ENCODE results near the gene AGAP1. TPM values are rescaled to one million over a fixed set of nuclear protein-coding genes. Genes with fewer than 3 reads are reported as not detected.

Gene AGAP1
- total and polyA plus RNA-seq, 2 donors (not counting 3 experiments of a cell fraction or from before 2014, with no cell fraction given), result 10.2 to 20.9 TPM

DNA sequence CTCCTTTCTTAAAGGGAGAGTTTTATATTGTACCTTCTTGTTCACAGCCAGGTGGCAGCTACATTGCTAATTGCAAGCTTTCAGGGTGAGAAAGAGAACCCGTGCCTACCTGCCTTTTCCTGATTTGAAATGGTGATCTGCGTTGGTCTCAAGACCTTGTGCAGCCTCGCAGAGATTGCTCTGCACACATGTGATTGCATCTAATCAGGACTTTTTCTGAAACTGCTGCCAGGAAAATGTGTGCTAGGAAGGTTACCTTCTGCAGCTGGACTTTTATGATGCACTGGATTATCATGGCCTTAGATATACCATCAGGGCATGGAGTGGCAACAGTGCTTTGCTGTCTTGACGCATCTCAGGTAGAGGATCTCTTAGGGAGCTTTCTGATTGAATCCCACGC lies 45.1 kb downstream of the AGAP1 start:
- no peak for TF ChIP-seq FOS (IDR thresholded peaks at IDR 0.05; ENCODE audit: borderline replicate concordance, insufficient read depth, low read length)
- no peak for TF ChIP-seq GATA2 (IDR thresholded peaks at IDR 0.05; ENCODE audit: insufficient read depth, insufficient read length, low read depth, low read length)
- TF ChIP-seq, protein P1, sequence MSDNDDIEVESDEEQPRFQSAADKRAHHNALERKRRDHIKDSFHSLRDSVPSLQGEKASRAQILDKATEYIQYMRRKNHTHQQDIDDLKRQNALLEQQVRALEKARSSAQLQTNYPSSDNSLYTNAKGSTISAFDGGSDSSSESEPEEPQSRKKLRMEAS (IDR thresholded peaks at IDR 0.05; ENCODE audit: insufficient read depth, insufficient read length), result no peak
- no peak for TF ChIP-seq POLR2AphosphoS5 (IDR thresholded peaks at IDR 0.05; ENCODE audit: insufficient read depth, low read depth, low read length)
- no peak for TF ChIP-seq MYC (IDR thresholded peaks at IDR 0.05; ENCODE audit: low read depth, low read length)
- no peak for TF ChIP-seq EZH2 (IDR thresholded peaks at IDR 0.05; ENCODE audit: borderline replicate concordance, low read depth, low read length, severe bottlenecking)
- no peak for TF ChIP-seq POLR2A (IDR thresholded peaks at IDR 0.05; ENCODE audit: low read depth, low read length)
- TF ChIP-seq JUN (IDR thresholded peaks at IDR 0.05; ENCODE audit: borderline replicate concordance, insufficient read depth, insufficient read length, low read depth), result no peak
- no peak for TF ChIP-seq CTCF (IDR thresholded peaks at IDR 0.05; ENCODE audit: extremely low read depth in 1 of 2, insufficient read depth in 1 of 2, low read depth in 1 of 2, low read length in 2 of 2)
- Histone ChIP-seq H3K36me3 (ENCODE audit: control insufficient read depth in 2 of 2, extremely low read depth in 1 of 2, insufficient read depth in 2 of 2, low read length in 2 of 2) (no peaks in the 10 kb centered on the region), H3K9me3 (replicated peaks; ENCODE audit: control insufficient read depth, insufficient read depth, low read length) (no peaks in the 10 kb centered on the region), H3K4me2 (ENCODE audit: insufficient read depth, low read length) (no peak overlapping the region), H4K20me1 (replicated peaks; ENCODE audit: control insufficient read depth, extremely low read depth, insufficient read depth, low read length) (no peaks in the 10 kb centered on the region), H3K79me2 (ENCODE audit: control insufficient read depth, insufficient read depth, low read length) (no peaks in the 10 kb centered on the region), H3K27me3 (ENCODE audit: control insufficient read depth in 2 of 2, insufficient read depth in 2 of 2, low read length in 2 of 2) (no peaks in the 10 kb centered on the region), H3K9me1 (replicated peaks; ENCODE audit: control insufficient read depth, extremely low read depth, insufficient read depth, low read length) (no peaks in the 10 kb centered on the region), H3K4me3 (replicated peaks in 1 of 3; ENCODE audit: insufficient read depth in 1 of 3, low read depth in 1 of 3, low read length in 3 of 3) (no peak overlapping the region), H3K9ac (replicated peaks; ENCODE audit: extremely low read depth, insufficient read depth, low read length) (no peak overlapping the region), H2AFZ (ENCODE audit: low read depth, low read length) (no peak overlapping the region), H3K4me1 (ENCODE audit: control insufficient read depth, extremely low read depth, insufficient read depth, low read length) (no peaks in the 10 kb centered on the region), H3K27ac (ENCODE audit: insufficient read depth, low read depth, low read length) (no peak overlapping the region)
- POLR2A ChIA-PET, result no interaction called here
- FAIRE-seq (no peak), DNase-seq (ENCODE audit: low read depth, low spot score) (no peak)
- no TSS peak for BruUV-seq (replicated peaks)
- intact Hi-C loops (cut with micrococcal nuclease), result no loop called here
- dilution Hi-C loops (cut with MboI; ENCODE audit: extremely low pct_ligation_motif_present, low sequenced_read_pairs), result no loop called here
- CTCF ChIA-PET, result no interaction called here

Data from endothelial cell of umbilical vein (primary cell).